ENCODE results near the gene FAM111A. TPM values are rescaled to one million over a fixed set of nuclear protein-coding genes. Genes with fewer than 3 reads are reported as not detected.

FAM111A gene
- polyA plus RNA-seq, 1 donor (not counting 4 experiments of a cell fraction or from before 2014, with no cell fraction given): 21.0 TPM

GRCh38 chr11:59200423-59200746 lies 57.7 kb downstream of the FAM111A start:
- H3K4me1 ChIP-seq (ENCODE audit: control insufficient read depth, extremely low read depth, insufficient read depth, low read length): peaks cover 3% of the 10 kb centered on the region
- H3K4me2 ChIP-seq (ENCODE audit: control insufficient read depth, extremely low read depth, insufficient read depth, low read depth, low read length): no peak overlapping the region
- no peaks in the 10 kb centered on the region for H3K9me1 ChIP-seq (ENCODE audit: control insufficient read depth, extremely low read depth, insufficient read depth, low read length)
- TF ChIP-seq, protein P1, sequence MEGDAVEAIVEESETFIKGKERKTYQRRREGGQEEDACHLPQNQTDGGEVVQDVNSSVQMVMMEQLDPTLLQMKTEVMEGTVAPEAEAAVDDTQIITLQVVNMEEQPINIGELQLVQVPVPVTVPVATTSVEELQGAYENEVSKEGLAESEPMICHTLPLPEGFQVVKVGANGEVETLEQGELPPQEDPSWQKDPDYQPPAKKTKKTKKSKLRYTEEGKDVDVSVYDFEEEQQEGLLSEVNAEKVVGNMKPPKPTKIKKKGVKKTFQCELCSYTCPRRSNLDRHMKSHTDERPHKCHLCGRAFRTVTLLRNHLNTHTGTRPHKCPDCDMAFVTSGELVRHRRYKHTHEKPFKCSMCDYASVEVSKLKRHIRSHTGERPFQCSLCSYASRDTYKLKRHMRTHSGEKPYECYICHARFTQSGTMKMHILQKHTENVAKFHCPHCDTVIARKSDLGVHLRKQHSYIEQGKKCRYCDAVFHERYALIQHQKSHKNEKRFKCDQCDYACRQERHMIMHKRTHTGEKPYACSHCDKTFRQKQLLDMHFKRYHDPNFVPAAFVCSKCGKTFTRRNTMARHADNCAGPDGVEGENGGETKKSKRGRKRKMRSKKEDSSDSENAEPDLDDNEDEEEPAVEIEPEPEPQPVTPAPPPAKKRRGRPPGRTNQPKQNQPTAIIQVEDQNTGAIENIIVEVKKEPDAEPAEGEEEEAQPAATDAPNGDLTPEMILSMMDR (optimal IDR thresholded peaks at IDR 0.05 in 1 of 3, IDR thresholded peaks at IDR 0.05 in 1 of 3, conservative IDR thresholded peaks at IDR 0.05 in 1 of 3; ENCODE audit: extremely low read depth in 1 of 3, insufficient read depth in 2 of 3, low read length in 3 of 3): no peak
- TF ChIP-seq EZH2 (IDR thresholded peaks at IDR 0.05; ENCODE audit: low read length): no peak
- H3K27me3 ChIP-seq (ENCODE audit: control insufficient read depth, extremely low read depth, insufficient read depth, low read length): no peaks in the 10 kb centered on the region
- no peak overlapping the region for H2AFZ ChIP-seq (ENCODE audit: control insufficient read depth, low read length)
- dilution Hi-C loops (cut with MboI; ENCODE audit: extremely low pct_ligation_motif_present, low sequenced_read_pairs): no loop called here
- H3K4me3 ChIP-seq (ENCODE audit: control insufficient read depth in 2 of 3, extremely low read depth in 1 of 3, insufficient read depth in 2 of 3, low read depth in 1 of 3, low read length in 3 of 3): no peak overlapping the region
- DNase-seq (ENCODE audit: low read depth, low spot score) (no peak), FAIRE-seq (no peak)
- H3K79me2 ChIP-seq (ENCODE audit: control insufficient read depth, insufficient read depth, low read length): no peaks in the 10 kb centered on the region
- H3K9ac ChIP-seq (ENCODE audit: control insufficient read depth, extremely low read depth, insufficient read depth, low read length): no peak overlapping the region
- H3K27ac ChIP-seq (ENCODE audit: control insufficient read depth, insufficient read depth, low read length): no peak overlapping the region
- H3K9me3 ChIP-seq (ENCODE audit: control insufficient read depth, low read depth, low read length): no peaks in the 10 kb centered on the region
- no peaks in the 10 kb centered on the region for H4K20me1 ChIP-seq (ENCODE audit: control insufficient read depth, extremely low read depth, insufficient read depth, low read length)
- peaks cover 6 to 13% of the 10 kb centered on the region in 2 experiments for H3K36me3 ChIP-seq (ENCODE audit: control insufficient read depth in 2 of 2, extremely low read depth in 1 of 2, insufficient read depth in 2 of 2, low read length in 2 of 2)

DNA sequence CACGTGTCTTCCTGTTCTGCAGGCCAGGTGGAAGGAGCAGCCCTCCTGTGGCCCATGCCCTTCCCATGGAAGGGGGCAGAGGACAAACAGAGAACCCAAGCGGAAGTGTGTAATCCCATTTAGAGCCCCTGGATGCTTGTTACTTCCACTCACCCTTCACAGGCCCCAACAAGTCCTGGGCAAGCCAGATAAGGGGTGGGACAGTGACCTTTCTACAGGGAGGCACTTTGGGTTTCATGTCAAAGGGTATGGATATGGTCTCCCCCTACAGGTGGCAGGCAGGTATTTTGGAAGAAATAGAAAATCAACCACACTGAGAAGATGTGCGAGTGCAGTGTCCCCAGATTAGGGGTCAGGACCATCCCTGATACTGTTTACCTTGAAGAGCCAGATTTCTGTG lies 58.7 kb downstream of the FAM111A start:
- FAIRE-seq: no peak

More for the DNA sequence above, 58.7 kb downstream of the FAM111A start:
- Histone ChIP-seq H3K9ac (ENCODE audit: control insufficient read depth, extremely low read depth, insufficient read depth, low read length) (no peak overlapping the region), H3K9me1 (ENCODE audit: control insufficient read depth, extremely low read depth, insufficient read depth, low read length) (no peaks in the 10 kb centered on the region), H3K4me3 (ENCODE audit: control insufficient read depth in 2 of 3, extremely low read depth in 1 of 3, insufficient read depth in 2 of 3, low read depth in 1 of 3, low read length in 3 of 3) (no peak overlapping the region), H3K4me1 (ENCODE audit: control insufficient read depth, extremely low read depth, insufficient read depth, low read length) (peaks cover 3% of the 10 kb centered on the region), H2AFZ (ENCODE audit: control insufficient read depth, low read length) (no peak overlapping the region), H3K79me2 (ENCODE audit: control insufficient read depth, insufficient read depth, low read length) (no peaks in the 10 kb centered on the region), H3K36me3 (ENCODE audit: control insufficient read depth in 2 of 2, extremely low read depth in 1 of 2, insufficient read depth in 2 of 2, low read length in 2 of 2) (peaks cover 6 to 17% of the 10 kb centered on the region in 2 experiments), H3K27me3 (ENCODE audit: control insufficient read depth, extremely low read depth, insufficient read depth, low read length) (no peaks in the 10 kb centered on the region), H4K20me1 (ENCODE audit: control insufficient read depth, extremely low read depth, insufficient read depth, low read length) (no peaks in the 10 kb centered on the region), H3K9me3 (ENCODE audit: control insufficient read depth, low read depth, low read length) (no peaks in the 10 kb centered on the region), H3K4me2 (ENCODE audit: control insufficient read depth, extremely low read depth, insufficient read depth, low read depth, low read length) (no peak overlapping the region), H3K27ac (ENCODE audit: control insufficient read depth, insufficient read depth, low read length) (no peak overlapping the region)
- TF ChIP-seq, protein P1 (optimal IDR thresholded peaks at IDR 0.05 in 1 of 3, IDR thresholded peaks at IDR 0.05 in 1 of 3, conservative IDR thresholded peaks at IDR 0.05 in 1 of 3; ENCODE audit: extremely low read depth in 1 of 3, insufficient read depth in 2 of 3, low read length in 3 of 3): peak; percentile 39 to 53 (median 44)
- TF ChIP-seq EZH2 (IDR thresholded peaks at IDR 0.05; ENCODE audit: low read length): no peak
- dilution Hi-C loops (cut with MboI; ENCODE audit: extremely low pct_ligation_motif_present, low sequenced_read_pairs): no loop called here
- no peak for DNase-seq (ENCODE audit: low read depth, low spot score)

Other genes with a start within 250 kb of the FAM111A start
- 0.26 to 0.39 TPM (median 0.33 TPM) in 3 replicates for gene GLYATL1, start 203.4 kb upstream of the FAM111A start, polyA plus RNA-seq
- gene GLYATL1B, start 56.5 kb upstream of the FAM111A start, polyA plus RNA-seq: not detected in 3 replicates
- 0.54 to 5.3 TPM (median 4.9 TPM) in 3 replicates for gene FAM111B, start 35.6 kb upstream of the FAM111A start, polyA plus RNA-seq
- 1.6 to 2.0 TPM (median 1.9 TPM) in 3 replicates for gene DTX4, start 29.3 kb downstream of the FAM111A start, polyA plus RNA-seq
- not detected in 3 replicates for gene MPEG1, start 70.1 kb downstream of the FAM111A start, polyA plus RNA-seq
- not detected in 3 replicates for gene OR5AN1, start 216.0 kb downstream of the FAM111A start, polyA plus RNA-seq